HepG2 (cell line): ENCODE data around the gene SLC4A9. TPM values are rescaled to one million over a fixed set of nuclear protein-coding genes. Genes with fewer than 3 reads are reported as not detected.
A peak's percentile ranks its signal among the peaks of the same experiment; 100 is the strongest.

ENCODE experiments used
- AFF4 ChIP-seq: sonication (generic); formaldehyde crosslinking; IDR thresholded peaks from 2 replicates; pipeline ENCODE4 v1.4.0; 2020; ENCODE audit warnings: missing genetic modification reagents
- ATF2 ChIP-seq: sonication (generic); formaldehyde crosslinking; IDR thresholded peaks from 2 replicates; pipeline ENCODE4 v1.4.0; 2020; ENCODE audit warnings: missing genetic modification reagents
- FIP1L1 ChIP-seq: fragments of 200-400 bp; formaldehyde crosslinking; IDR thresholded peaks from 2 replicates; pipeline ENCODE4 v1.6.1; 2018; ENCODE audit warnings: low read depth, mild to moderate bottlenecking, low read length, moderate library complexity, borderline replicate concordance; ENCODE audit not compliant: insufficient read depth
- FOSL2 ChIP-seq: sonication (generic); formaldehyde crosslinking; IDR thresholded peaks from 2 replicates; pipeline ENCODE4 v1.4.0; 2020; ENCODE audit warnings: missing genetic modification reagents
- GFI1 ChIP-seq: sonication (generic); formaldehyde crosslinking; IDR thresholded peaks from 2 replicates; pipeline ENCODE4 v1.5.0; 2020; ENCODE audit warnings: missing genetic modification reagents, mild to moderate bottlenecking, borderline replicate concordance
- ISX ChIP-seq: sonication (generic); formaldehyde crosslinking; conservative IDR thresholded peaks from 2 replicates; pipeline ENCODE4 v1.5.0; 2020; ENCODE audit warnings: missing genetic modification reagents
- KDM1A ChIP-seq: IDR thresholded peaks from 2 replicates; pipeline ENCODE4 v1.6.1; 2016; ENCODE audit warnings: missing compliant biosample characterization
- MXI1 ChIP-seq: IDR thresholded peaks from 3 replicates; pipeline ENCODE4 v1.6.1; 2012; ENCODE audit warnings: low read depth, low read length, inconsistent platforms, borderline replicate concordance
- PHF21A ChIP-seq: sonication (generic); formaldehyde crosslinking; IDR thresholded peaks from 2 replicates; pipeline ENCODE4 v1.5.0; 2020; ENCODE audit warnings: mild to moderate bottlenecking, missing genetic modification reagents
- RFXAP ChIP-seq: sonication (generic); formaldehyde crosslinking; IDR thresholded peaks from 2 replicates; pipeline ENCODE4 v1.4.0; 2020; ENCODE audit warnings: missing genetic modification reagents, borderline replicate concordance
- ZBTB39 ChIP-seq: sonication (generic); formaldehyde crosslinking; IDR thresholded peaks from 2 replicates; pipeline ENCODE4 v1.5.0; 2020; ENCODE audit warnings: missing genetic modification reagents
- ZNF253 ChIP-seq: sonication (generic); formaldehyde crosslinking; IDR thresholded peaks from 2 replicates; pipeline ENCODE4 v1.8.0; 2022; ENCODE audit warnings: mild to moderate bottlenecking, missing genetic modification reagents, borderline replicate concordance
- ZNF629 ChIP-seq: sonication (generic); formaldehyde crosslinking; conservative IDR thresholded peaks from 2 replicates; pipeline ENCODE4 v1.5.0; 2020; ENCODE audit warnings: missing genetic modification reagents
- polyA plus RNA-seq, 8 experiments: library from polyadenylated mRNA; depleted of rRNA in 3 of 8; stranded (reverse) in 7 of 8; unstranded in 1 of 8; fragments of >200 nt; fragmentation: Illumina TruSeq in 4 of 8; extraction: Trizol in 4 of 8; gene quantifications; 2 replicates each; pipeline versions ENCODE4 v1.2.1 to v1.2.3, GENCODE V29; 2011 to 2016; ENCODE audit warnings: low read depth in 4 of 8, missing spikeins in 1 of 8, mixed read lengths in 1 of 8; ENCODE audit not compliant: insufficient read depth in 1 of 8
- total RNA-seq, 5 experiments: library from RNA; depleted of rRNA; stranded (reverse); fragments of >200 nt; fragmentation: Illumina TruSeq; extraction: Trizol; gene quantifications; 2 replicates each; pipeline ENCODE4 v1.2.3, GENCODE V29; 2016; ENCODE audit warnings: low read depth in 1 of 5

Gene SLC4A9
- total and polyA plus RNA-seq, 2 of the 13 experiments (the other 11 are each of a cell fraction or from before 2014, with no cell fraction given), result not detected

GRCh38 chr5:140399979-140400729 is 40.2 kb downstream of the SLC4A9 start (continued):
- TF ChIP-seq AFF4 (CRISPR knock-in tag) (0 out of 2 replicates have a peak, but pooled peaks have one; percentile 8), FOSL2 (CRISPR knock-in tag) (0 out of 2 replicates have a peak, but pooled peaks have one; percentile 21), ZNF253 (no peak), ATF2 (CRISPR knock-in tag) (no peak), RFXAP (CRISPR knock-in tag) (0 out of 2 replicates have a peak, but pooled peaks have one; percentile 53), KDM1A (CRISPR knock-in tag) (0 out of 2 replicates have a peak, but pooled peaks have one; percentile 54), ZBTB39 (CRISPR knock-in tag) (0 out of 2 replicates have a peak, but pooled peaks have one; percentile 15), MXI1 (no peak), FIP1L1 (no peak), ZNF629 (CRISPR knock-in tag) (peak; percentile 80), ISX (CRISPR knock-in tag) (peak; percentile 79; the same call in 1 of the 2 replicates), GFI1 (no peak), PHF21A (0 out of 2 replicates have a peak, but pooled peaks have one; percentile 27)
